Right lobe of liver (tissue), 6 donors: ENCODE results near the gene RBFOX2. TPM values are rescaled to one million over a fixed set of nuclear protein-coding genes. Genes with fewer than 3 reads are reported as not detected.

Experiments
- ATAC-seq, 4 donors: fragments of 200-7000 bp; cut with Tn5 transposase; one replicate each; pipeline ENCODE4 v1.9.1; 2020; ENCODE audit warnings: mild to moderate bottlenecking in 4 of 4, moderate library complexity in 4 of 4
- DNase-seq, 3 donors: peaks; one replicate each; pipeline ENCODE4 v3.0.0-alpha.2; 2020
- H3K27ac ChIP-seq, 3 donors: fragments of 200-600 bp; one replicate each; pipeline ENCODE4 v1.8.0; 2022
- H3K27me3 ChIP-seq, 2 donors: fragments of 200-600 bp; one replicate each; pipeline ENCODE4 v1.8.0; 2022
- H3K36me3 ChIP-seq, 4 donors: fragments of 200-600 bp; sonication (generic) in 1 of 4; one replicate each; pipeline versions ENCODE4 v1.5.1 to v1.8.0; 2017 to 2022; ENCODE audit warnings: control low read depth in 1 of 4
- H3K4me1 ChIP-seq, 4 donors: fragments of 200-600 bp; sonication (generic) in 1 of 4; one replicate each; pipeline versions ENCODE4 v1.5.1 to v1.8.0; 2017 to 2022; ENCODE audit warnings: control low read depth in 1 of 4
- H3K4me3 ChIP-seq, 3 donors: fragments of 200-600 bp; one replicate each; pipeline ENCODE4 v1.8.0; 2022
- H3K9me3 ChIP-seq, 4 donors: fragments of 200-600 bp; sonication (generic) in 1 of 4; one replicate each; pipeline versions ENCODE4 v1.5.1 to v1.8.0; 2017 to 2022; ENCODE audit warnings: control low read depth in 1 of 4
- POLR2A ChIP-seq: fragments of 450-650 bp; IDR thresholded peaks from one replicate; pipeline ENCODE4 v1.6.1; 2017; ENCODE audit warnings: antibody characterized with exemption, mild to moderate bottlenecking
- WGBS: methylation state at CpG from one replicate; pipeline ENCODE4 v1.1.6; 2018; ENCODE audit warnings: low coverage, low lambda C conversion rate; ENCODE audit not compliant: insufficient coverage; ENCODE audit errors: missing lambda C conversion rate; 5-methylcytosine and 5-hydroxymethylcytosine counted together
- intact Hi-C, 2 donors: fragments of 100-400 bp; cut with DNase I; formaldehyde crosslinking; loops; one replicate each; pipeline versions ENCODE4 v1.11.2 to v1.14.1; 2022
- total RNA-seq, 6 experiments: library from RNA; depleted of rRNA in 2 of 6; stranded (reverse); fragments of >200 nt in 2 of 6; fragmentation: NEBNext Ultra II Directional in 3 of 6; extraction: Animal tissue kit (Norgen Biotek cat#: 25700) in 3 of 6; gene quantifications; one replicate each; pipeline versions ENCODE4 v1.1.0 to v1.2.4, GENCODE V29; 2016 to 2023
- TF ChIP-seq, protein P1 (sequence below), 4 donors: fragments of 200-600 bp in 3 of 4; fragments of 450-650 bp in 1 of 4; IDR thresholded peaks; one replicate each; pipeline versions ENCODE4 v1.5.1 to v1.8.0; 2016 to 2022; ENCODE audit warnings: antibody characterized with exemption in 4 of 4, mild to moderate bottlenecking in 2 of 4
- donor health status: DM: no; HTN: yes; CAD: no.
- donor health status: DM: no; HTN: no; CAD: no.
- donor health status: DM: no; HTN: no; CAD: no.
- donor health status: DM: no; HTN: yes; CAD: no.
- donor health status: DM: no; HTN: yes; CAD: no.

RBFOX2 gene
- total RNA-seq, 6 experiments from 2014 or later, result 23.9 to 36.5 (median 29.5) TPM

DNA sequence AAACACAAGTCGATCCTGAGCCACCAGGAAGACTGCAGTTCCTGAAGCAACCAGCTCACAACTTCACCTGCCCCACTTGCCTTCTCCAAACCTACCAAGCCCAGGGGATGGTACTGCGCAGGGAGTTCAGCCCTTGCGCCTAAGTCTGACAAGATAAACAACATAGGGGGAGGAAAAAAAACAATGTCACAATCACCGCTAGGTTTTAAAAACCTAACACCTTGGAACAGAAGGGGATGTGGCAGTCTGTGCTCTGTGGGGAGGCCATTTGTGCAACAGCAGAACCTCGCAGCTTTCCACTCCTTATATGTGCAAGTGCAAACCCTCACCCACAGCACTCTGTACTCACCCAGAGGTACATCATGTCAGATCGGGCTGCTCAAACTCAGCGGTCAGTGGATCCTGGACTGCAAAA, 134.2 kb downstream of the RBFOX2 start:
- TF ChIP-seq, protein P1, sequence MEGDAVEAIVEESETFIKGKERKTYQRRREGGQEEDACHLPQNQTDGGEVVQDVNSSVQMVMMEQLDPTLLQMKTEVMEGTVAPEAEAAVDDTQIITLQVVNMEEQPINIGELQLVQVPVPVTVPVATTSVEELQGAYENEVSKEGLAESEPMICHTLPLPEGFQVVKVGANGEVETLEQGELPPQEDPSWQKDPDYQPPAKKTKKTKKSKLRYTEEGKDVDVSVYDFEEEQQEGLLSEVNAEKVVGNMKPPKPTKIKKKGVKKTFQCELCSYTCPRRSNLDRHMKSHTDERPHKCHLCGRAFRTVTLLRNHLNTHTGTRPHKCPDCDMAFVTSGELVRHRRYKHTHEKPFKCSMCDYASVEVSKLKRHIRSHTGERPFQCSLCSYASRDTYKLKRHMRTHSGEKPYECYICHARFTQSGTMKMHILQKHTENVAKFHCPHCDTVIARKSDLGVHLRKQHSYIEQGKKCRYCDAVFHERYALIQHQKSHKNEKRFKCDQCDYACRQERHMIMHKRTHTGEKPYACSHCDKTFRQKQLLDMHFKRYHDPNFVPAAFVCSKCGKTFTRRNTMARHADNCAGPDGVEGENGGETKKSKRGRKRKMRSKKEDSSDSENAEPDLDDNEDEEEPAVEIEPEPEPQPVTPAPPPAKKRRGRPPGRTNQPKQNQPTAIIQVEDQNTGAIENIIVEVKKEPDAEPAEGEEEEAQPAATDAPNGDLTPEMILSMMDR (IDR thresholded peaks at IDR 0.05), result no peak
- TF ChIP-seq POLR2A, result no peak
- intact Hi-C loops, result no loop called here
- Histone ChIP-seq H3K27ac (no peak overlapping the region), H3K36me3 (no peaks in the 10 kb centered on the region), H3K4me1 (peaks cover 0 to 15% (median 11%) of the 10 kb centered on the region in 4 donors), H3K9me3 (no peaks in the 10 kb centered on the region), H3K4me3 (no peak overlapping the region), H3K27me3 (no peaks in the 10 kb centered on the region)
- peak in 2 of 4 donors; percentile 21 to 22 for ATAC-seq
- 80% methylated on average over 3 of the region's 7 CpGs for WGBS
- DNase-seq, result no peak

DNA sequence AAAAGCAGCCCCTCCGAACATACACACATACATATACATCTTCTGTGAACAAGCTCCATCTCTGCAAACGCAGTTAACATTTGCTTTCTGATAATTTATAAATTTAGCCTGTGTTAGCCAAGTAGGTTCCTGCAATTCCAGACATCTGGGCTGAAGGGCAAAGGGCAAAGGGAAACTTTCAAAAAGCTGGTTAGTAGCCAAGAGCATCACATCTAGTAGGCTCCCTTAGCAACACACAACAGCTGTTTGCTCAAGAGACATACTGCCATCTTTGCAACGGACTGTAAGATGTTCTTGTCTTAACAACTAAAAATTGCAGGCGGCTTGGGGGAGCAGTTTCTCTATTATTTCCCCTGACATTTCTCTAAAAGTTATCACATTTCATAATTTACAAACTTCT, 134.9 kb downstream of the RBFOX2 start:
- no peak for TF ChIP-seq POLR2A
- WGBS, result 33% methylated on average over 4 of the region's 4 CpGs
- Histone ChIP-seq H3K4me3 (no peak overlapping the region), H3K4me1 (peaks cover 0 to 15% (median 11%) of the 10 kb centered on the region in 4 donors), H3K36me3 (no peaks in the 10 kb centered on the region), H3K27ac (no peak overlapping the region), H3K27me3 (no peaks in the 10 kb centered on the region), H3K9me3 (no peaks in the 10 kb centered on the region)
- intact Hi-C loops, result no loop called here
- ATAC-seq (peak; percentile 90 to 96 (median 92)), DNase-seq (peak in 1 of 3 donors; percentile 65)

DNA sequence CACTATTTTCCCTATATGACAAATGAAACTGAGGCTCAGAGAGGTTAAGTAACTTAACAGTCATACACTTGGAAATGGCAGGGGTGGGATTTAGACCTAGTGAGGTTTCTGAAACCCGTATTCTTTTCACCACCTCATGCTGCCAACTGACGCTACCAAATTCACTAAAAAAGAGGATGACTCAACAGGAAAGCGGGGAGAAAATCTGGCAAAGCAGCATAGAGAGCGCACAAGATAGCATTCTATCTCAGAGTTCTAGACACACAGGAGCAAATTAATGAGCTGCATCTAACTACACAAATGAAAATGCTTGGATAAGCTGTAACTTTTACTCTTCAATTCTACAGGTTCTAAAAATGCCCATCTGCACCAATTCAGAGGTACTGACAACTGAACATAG, 136.4 kb downstream of the RBFOX2 start:
- H3K9me3 ChIP-seq, result no peaks in the 10 kb centered on the region
- DNase-seq (no peak), ATAC-seq (peak in 1 of 4 donors; percentile 68)
- H3K4me1 ChIP-seq, result peaks cover 0 to 15% (median 11%) of the 10 kb centered on the region in 4 donors
- no peak for TF ChIP-seq POLR2A
- TF ChIP-seq, protein P1 (IDR thresholded peaks at IDR 0.05), result no peak
- intact Hi-C loops, result no loop called here
- no peak overlapping the region for H3K27ac ChIP-seq
- no peaks in the 10 kb centered on the region for H3K27me3 ChIP-seq
- no peaks in the 10 kb centered on the region for H3K36me3 ChIP-seq
- no peak overlapping the region for H3K4me3 ChIP-seq
- WGBS, result 26% methylated on average over 4 of the region's 4 CpGs

DNA sequence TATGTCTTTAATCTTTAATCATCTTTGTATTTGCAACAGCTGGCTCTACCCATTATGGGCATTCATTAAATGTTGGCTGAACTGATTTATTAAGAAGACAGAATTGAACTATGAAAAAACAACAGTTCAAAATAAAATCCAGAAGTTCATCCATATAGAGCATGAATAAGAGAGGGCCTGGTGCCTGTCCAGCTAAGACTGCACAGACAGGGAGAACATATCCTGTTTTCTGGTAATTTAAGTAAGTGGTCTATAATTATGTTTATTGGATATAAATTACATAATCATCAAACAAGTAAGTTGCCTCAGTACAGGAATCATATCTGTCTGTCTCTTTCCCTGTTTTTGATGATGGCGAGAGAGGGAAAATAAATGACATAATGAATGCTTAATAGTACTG, 137.2 kb downstream of the RBFOX2 start:
- peaks cover 0 to 15% (median 11%) of the 10 kb centered on the region in 4 donors for H3K4me1 ChIP-seq
- 83% methylated on average over 1 of the region's 1 CpG for WGBS
- no peaks in the 10 kb centered on the region for H3K27me3 ChIP-seq
- DNase-seq, result no peak
- no peaks in the 10 kb centered on the region for H3K9me3 ChIP-seq
- intact Hi-C loops, result no loop called here
- no peak overlapping the region for H3K4me3 ChIP-seq
- ATAC-seq, result no peak
- H3K36me3 ChIP-seq, result no peaks in the 10 kb centered on the region
- H3K27ac ChIP-seq, result no peak overlapping the region
- no peak for TF ChIP-seq POLR2A
- TF ChIP-seq, protein P1 (IDR thresholded peaks at IDR 0.05), result no peak

DNA sequence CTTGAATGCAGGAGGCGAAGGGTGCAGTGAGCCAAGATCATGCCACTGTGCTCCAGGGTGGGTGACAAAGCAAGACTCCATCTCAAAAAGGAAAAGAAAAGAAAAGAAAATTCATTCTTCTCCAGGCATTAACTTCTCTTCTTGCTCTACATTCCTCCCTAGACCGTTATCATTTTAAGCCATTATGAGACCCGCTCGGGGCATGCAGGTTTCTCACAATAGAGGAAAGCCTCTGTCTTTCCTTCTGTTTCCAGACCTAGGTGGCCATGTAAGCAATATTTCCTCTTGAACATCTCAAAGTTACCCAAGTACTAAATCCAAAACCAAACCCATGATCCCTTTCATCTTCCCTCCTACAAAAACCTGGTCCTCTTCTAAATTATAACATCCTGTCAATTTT, 139.6 kb downstream of the RBFOX2 start:
- Histone ChIP-seq H3K4me1 (peaks cover 0 to 15% (median 11%) of the 10 kb centered on the region in 4 donors), H3K9me3 (no peaks in the 10 kb centered on the region), H3K4me3 (no peak overlapping the region), H3K27ac (no peak overlapping the region), H3K36me3 (no peaks in the 10 kb centered on the region), H3K27me3 (no peaks in the 10 kb centered on the region)
- WGBS, result 93% methylated on average over 4 of the region's 4 CpGs
- intact Hi-C loops, result no loop called here
- DNase-seq, result no peak
- ATAC-seq, result no peak
- TF ChIP-seq POLR2A, result no peak
- TF ChIP-seq, protein P1 (IDR thresholded peaks at IDR 0.05), result no peak
